ENCODE data around the gene RASEF. TPM values are rescaled to one million over a fixed set of nuclear protein-coding genes. Genes with fewer than 3 reads are reported as not detected.

Gene RASEF
- total and polyA plus RNA-seq, 2 donors (not counting 1 experiment from before 2014, with no cell fraction given), result not detected

DNA sequence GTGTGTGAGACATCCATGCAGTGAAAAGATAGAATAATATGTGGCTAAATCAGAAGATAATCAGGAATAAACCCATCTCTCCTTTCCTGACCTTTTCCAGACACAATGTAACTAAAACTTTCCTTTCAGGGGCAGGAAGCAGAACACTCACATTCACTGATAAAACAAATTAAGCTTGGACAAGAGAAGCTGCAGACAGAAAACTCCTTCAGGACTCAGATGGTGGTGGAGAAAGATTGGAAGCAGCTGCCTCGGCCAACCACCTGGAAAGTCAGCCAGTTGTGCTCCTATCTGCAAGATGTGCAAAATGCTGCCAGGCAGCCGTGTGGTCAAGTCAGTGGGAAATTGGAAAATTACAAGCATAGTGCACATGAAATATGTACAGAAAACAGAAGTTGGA is 26.9 kb downstream of the RASEF start:
- 86% methylated on average over 2 of the region's 2 CpGs for WGBS (ENCODE audit: insufficient coverage)
- Histone ChIP-seq H3K27me3 (replicated peaks in 1 of 4; ENCODE audit: control extremely low read depth in 1 of 4, control insufficient read depth in 3 of 4, insufficient read depth in 4 of 4, low read length in 3 of 4) (no peaks in the 10 kb centered on the region), H3K9ac (ENCODE audit: low read length) (no peak overlapping the region), H3K36me3 (replicated peaks in 1 of 2; ENCODE audit: control extremely low read depth in 1 of 2, control insufficient read depth in 1 of 2, extremely low read depth in 1 of 2, insufficient read depth in 2 of 2, low read length in 1 of 2) (no peaks in the 10 kb centered on the region), H3K27ac (ENCODE audit: low read length in 2 of 2) (no peak overlapping the region), H3K4me1 (ENCODE audit: control insufficient read depth in 2 of 2, insufficient read depth in 2 of 2, low read length in 2 of 2) (no peaks in the 10 kb centered on the region), H3K79me2 (ENCODE audit: control insufficient read depth, insufficient read depth, low read length) (no peaks in the 10 kb centered on the region), H3K9me3 (ENCODE audit: control extremely low read depth in 1 of 3, control insufficient read depth in 2 of 3, insufficient read depth in 1 of 3, low read length in 2 of 3) (no peaks in the 10 kb centered on the region), H2AFZ (ENCODE audit: insufficient read depth, low read depth, low read length, poor library complexity, severe bottlenecking) (no peak overlapping the region), H3K4me2 (replicated peaks; ENCODE audit: low read depth, low read length, poor library complexity, severe bottlenecking) (no peak overlapping the region), H3K4me3 (ENCODE audit: control extremely low read depth in 1 of 5, extremely low read depth in 1 of 5, insufficient read depth in 1 of 5, low read depth in 2 of 5, low read length in 4 of 5) (no peak overlapping the region), H4K20me1 (ENCODE audit: control insufficient read depth, insufficient read depth, low read length, poor library complexity, severe bottlenecking) (no peaks in the 10 kb centered on the region)
- H3K27me3 Mint-ChIP-seq, result no peaks in the 10 kb centered on the region
- TF ChIP-seq, protein P1, sequence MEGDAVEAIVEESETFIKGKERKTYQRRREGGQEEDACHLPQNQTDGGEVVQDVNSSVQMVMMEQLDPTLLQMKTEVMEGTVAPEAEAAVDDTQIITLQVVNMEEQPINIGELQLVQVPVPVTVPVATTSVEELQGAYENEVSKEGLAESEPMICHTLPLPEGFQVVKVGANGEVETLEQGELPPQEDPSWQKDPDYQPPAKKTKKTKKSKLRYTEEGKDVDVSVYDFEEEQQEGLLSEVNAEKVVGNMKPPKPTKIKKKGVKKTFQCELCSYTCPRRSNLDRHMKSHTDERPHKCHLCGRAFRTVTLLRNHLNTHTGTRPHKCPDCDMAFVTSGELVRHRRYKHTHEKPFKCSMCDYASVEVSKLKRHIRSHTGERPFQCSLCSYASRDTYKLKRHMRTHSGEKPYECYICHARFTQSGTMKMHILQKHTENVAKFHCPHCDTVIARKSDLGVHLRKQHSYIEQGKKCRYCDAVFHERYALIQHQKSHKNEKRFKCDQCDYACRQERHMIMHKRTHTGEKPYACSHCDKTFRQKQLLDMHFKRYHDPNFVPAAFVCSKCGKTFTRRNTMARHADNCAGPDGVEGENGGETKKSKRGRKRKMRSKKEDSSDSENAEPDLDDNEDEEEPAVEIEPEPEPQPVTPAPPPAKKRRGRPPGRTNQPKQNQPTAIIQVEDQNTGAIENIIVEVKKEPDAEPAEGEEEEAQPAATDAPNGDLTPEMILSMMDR (IDR thresholded peaks at IDR 0.05), result no peak
- TF ChIP-seq EZH2 (IDR thresholded peaks at IDR 0.05; ENCODE audit: borderline replicate concordance, insufficient read depth, low read depth, low read length, poor library complexity, severe bottlenecking), result no peak
- intact Hi-C loops (cut with micrococcal nuclease), result no loop called here
- no peak overlapping the region for H3K27ac Mint-ChIP-seq
- H3K9me3 Mint-ChIP-seq (ENCODE audit: insufficient read depth), result no peaks in the 10 kb centered on the region
- H3K4me3 Mint-ChIP-seq, result no peak overlapping the region
- DNase-seq (no peak), ATAC-seq (ENCODE audit: low read depth) (no peak)
- POLR2A ChIA-PET, result no interaction called here
- no peaks in the 10 kb centered on the region for H3K4me1 Mint-ChIP-seq
- CTCF ChIA-PET, result no interaction called here

DNA sequence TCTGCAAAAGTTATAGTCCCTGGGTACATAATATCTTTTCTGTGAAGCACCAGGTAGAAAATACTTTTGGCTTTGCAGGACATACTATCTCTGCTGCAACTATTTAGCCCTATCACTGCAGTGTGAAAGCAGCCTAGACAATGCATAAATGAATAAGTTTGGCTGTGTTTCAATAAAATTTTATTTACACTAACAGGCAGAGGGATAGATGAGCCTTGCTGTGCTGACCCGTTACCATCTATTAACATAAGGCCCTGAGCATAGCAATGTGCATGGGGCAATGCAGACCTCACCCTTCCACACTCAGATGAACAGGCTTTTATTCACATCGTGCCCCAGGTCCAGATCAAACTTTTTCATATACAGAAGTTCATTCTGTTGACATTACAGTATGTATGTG is 27.8 kb downstream of the RASEF start:
- H3K4me1 Mint-ChIP-seq, result no peaks in the 10 kb centered on the region
- no peaks in the 10 kb centered on the region for H4K20me1 ChIP-seq (ENCODE audit: control insufficient read depth, insufficient read depth, low read length, poor library complexity, severe bottlenecking)

More for the DNA sequence above, 27.8 kb downstream of the RASEF start:
- ChIA-PET CTCF (no interaction called here), POLR2A (no interaction called here)
- Histone ChIP-seq H3K9ac (ENCODE audit: low read length) (no peak overlapping the region), H3K27me3 (replicated peaks in 1 of 4; ENCODE audit: control extremely low read depth in 1 of 4, control insufficient read depth in 3 of 4, insufficient read depth in 4 of 4, low read length in 3 of 4) (no peaks in the 10 kb centered on the region), H2AFZ (ENCODE audit: insufficient read depth, low read depth, low read length, poor library complexity, severe bottlenecking) (no peak overlapping the region), H3K36me3 (replicated peaks in 1 of 2; ENCODE audit: control extremely low read depth in 1 of 2, control insufficient read depth in 1 of 2, extremely low read depth in 1 of 2, insufficient read depth in 2 of 2, low read length in 1 of 2) (no peaks in the 10 kb centered on the region), H3K4me3 (ENCODE audit: control extremely low read depth in 1 of 5, extremely low read depth in 1 of 5, insufficient read depth in 1 of 5, low read depth in 2 of 5, low read length in 4 of 5) (no peak overlapping the region), H3K79me2 (ENCODE audit: control insufficient read depth, insufficient read depth, low read length) (no peaks in the 10 kb centered on the region), H3K4me2 (replicated peaks; ENCODE audit: low read depth, low read length, poor library complexity, severe bottlenecking) (no peak overlapping the region), H3K4me1 (ENCODE audit: control insufficient read depth in 2 of 2, insufficient read depth in 2 of 2, low read length in 2 of 2) (no peaks in the 10 kb centered on the region), H3K27ac (ENCODE audit: low read length in 2 of 2) (no peak overlapping the region), H3K9me3 (ENCODE audit: control extremely low read depth in 1 of 3, control insufficient read depth in 2 of 3, insufficient read depth in 1 of 3, low read length in 2 of 3) (no peaks in the 10 kb centered on the region)
- H3K27ac Mint-ChIP-seq, result no peak overlapping the region
- H3K9me3 Mint-ChIP-seq (ENCODE audit: insufficient read depth), result no peaks in the 10 kb centered on the region
- peaks cover 6% of the 10 kb centered on the region for H3K27me3 Mint-ChIP-seq
- TF ChIP-seq, protein P1 (IDR thresholded peaks at IDR 0.05), result no peak
- no peak for TF ChIP-seq EZH2 (IDR thresholded peaks at IDR 0.05; ENCODE audit: borderline replicate concordance, insufficient read depth, low read depth, low read length, poor library complexity, severe bottlenecking)
- WGBS (ENCODE audit: insufficient coverage), result 100% methylated on average over 1 of the region's 2 CpGs
- no peak overlapping the region for H3K4me3 Mint-ChIP-seq
- ATAC-seq (ENCODE audit: low read depth) (no peak), DNase-seq (no peak)
- intact Hi-C loops (cut with micrococcal nuclease), result no loop called here
